K562 (cell line): ENCODE measurements around the gene CHPF2. TPM values are rescaled to one million over a fixed set of nuclear protein-coding genes. Genes with fewer than 3 reads are reported as not detected.

Source experiments
- ATAC-seq: fragments of 200-7000 bp; cut with Tn5 transposase; 3 replicates; pipeline ENCODE4 v1.9.1; 2020; ENCODE audit warnings: moderate library complexity
- BruUV-seq: library from RNA; stranded (reverse); fragments of 400-500 nt; replicated peaks from 2 replicates; lab custom pipeline; 2021; lab: Mats Ljungman, UMichigan
- CTCF ChIA-PET: fragments of 300-600 bp; formaldehyde crosslinking; extraction: SDS; loops from one replicate; lab custom pipeline; 2021; ENCODE audit warnings: low intra/inter-chr PET ratio; lab: Yijun Ruan, JAX
- POLR2A ChIA-PET: fragments of 300-600, 350-650 bp; sonication (Branson Sonifier 250); formaldehyde crosslinking; extraction: SDS; loops from one replicate; lab custom pipeline; 2021; ENCODE audit warnings: antibody characterized with exemption, inconsistent platforms; lab: Yijun Ruan, JAX
- DNase-seq, 4 experiments: peaks; one replicate each; pipeline versions ENCODE4 v3.0.0 to v3.0.0-alpha.2; 2011 to 2018; ENCODE audit warnings: low spot score in 3 of 4, mixed read lengths in 3 of 4; ENCODE audit errors: extremely low read depth in 1 of 4
- FAIRE-seq: peaks from 2 replicates; lab custom pipeline; 2011; peaks lifted over from hg19 to GRCh38; lab: Jason Lieb, UNC
- H2AFZ ChIP-seq: 2 replicates; pipeline ENCODE4 v1.6.0; 2011; ENCODE audit warnings: low read depth, low read length, control low read depth, inconsistent platforms
- H3K27ac ChIP-seq: fragments of 200-600 bp; 3 replicates; pipeline ENCODE4 v1.8.0; 2011; ENCODE audit warnings: low read depth, mild to moderate bottlenecking, control low read depth, inconsistent platforms, low read length, moderate library complexity, mixed read lengths; ENCODE audit errors: extremely low read depth
- H3K27me3 ChIP-seq, 2 experiments: fragments of 300-600 bp in 1 of 2; 2 replicates in 1 of 2; 3 replicates in 1 of 2; pipeline versions ENCODE4 v1.6.0 to v1.8.0; 2011; ENCODE audit warnings: inconsistent platforms in 2 of 2, low read length in 2 of 2, mild to moderate bottlenecking in 1 of 2, mixed read lengths in 1 of 2, moderate library complexity in 1 of 2; ENCODE audit not compliant: control insufficient read depth in 2 of 2, insufficient read depth in 2 of 2
- H3K36me3 ChIP-seq: fragments of 300-600 bp; 3 replicates; pipeline ENCODE4 v1.8.0; 2011; ENCODE audit warnings: mild to moderate bottlenecking, low read length, inconsistent platforms; ENCODE audit not compliant: control insufficient read depth, insufficient read depth
- H3K4me1 ChIP-seq, 2 experiments: fragments of 200-600 bp in 1 of 2; replicated peaks in 1 of 2; 2 replicates in 1 of 2; 3 replicates in 1 of 2; pipeline versions ENCODE4 v1.5.1 to v1.8.0; 2011; ENCODE audit warnings: inconsistent platforms in 2 of 2, low read length in 2 of 2, mild to moderate bottlenecking in 1 of 2, mixed read lengths in 1 of 2, moderate library complexity in 1 of 2; ENCODE audit not compliant: control insufficient read depth in 2 of 2, insufficient read depth in 2 of 2
- H3K4me2 ChIP-seq: 2 replicates; pipeline ENCODE4 v1.6.1; 2011; ENCODE audit warnings: low read length, control low read depth, inconsistent platforms, mixed read lengths; ENCODE audit not compliant: insufficient read depth
- H3K4me3 ChIP-seq: fragments of 200-600 bp; sonication (generic), shearing (Covaris generic); 2 replicates; pipeline ENCODE4 v1.5.1; 2016; ENCODE audit warnings: control low read depth, inconsistent platforms
- H3K79me2 ChIP-seq: fragments of 200-600 bp; 3 replicates; pipeline ENCODE4 v1.8.0; 2011; ENCODE audit warnings: low read length, inconsistent platforms; ENCODE audit not compliant: control insufficient read depth, insufficient read depth
- H3K9ac ChIP-seq, 2 experiments: 2 replicates each; pipeline versions ENCODE4 v1.6.0 to v1.6.1; 2011; ENCODE audit warnings: low read depth in 2 of 2, low read length in 2 of 2, control low read depth in 1 of 2, inconsistent platforms in 1 of 2, mild to moderate bottlenecking in 1 of 2, mixed read lengths in 1 of 2; ENCODE audit not compliant: insufficient read depth in 1 of 2
- H3K9me1 ChIP-seq: one replicate; pipeline ENCODE4 v1.6.0; 2011; ENCODE audit warnings: inconsistent platforms, mild to moderate bottlenecking, low read length, moderate library complexity; ENCODE audit not compliant: control insufficient read depth, insufficient read depth
- H3K9me3 ChIP-seq: replicated peaks from 2 replicates; pipeline ENCODE4 v1.5.1; 2011; ENCODE audit warnings: low read depth, low read length, inconsistent platforms; ENCODE audit not compliant: control insufficient read depth, insufficient read depth
- H4K20me1 ChIP-seq: replicated peaks from 2 replicates; pipeline ENCODE4 v1.6.1; 2011; ENCODE audit warnings: low read length, inconsistent platforms, mixed read lengths; ENCODE audit not compliant: control insufficient read depth, insufficient read depth
- CCNT2 ChIP-seq: IDR thresholded peaks from 2 replicates; pipeline ENCODE4 v1.6.1; 2011; ENCODE audit warnings: borderline replicate concordance, low read depth, mild to moderate bottlenecking, moderate library complexity, mixed read lengths, low read length; ENCODE audit not compliant: insufficient read length; ENCODE audit errors: extremely low read depth
- FOSL1 ChIP-seq: fragments of 200-800 bp; sonication (Bioruptor generic); conservative IDR thresholded peaks from 2 replicates; pipeline ENCODE4 v1.6.1; 2016; ENCODE audit warnings: missing genetic modification characterization, missing compliant biosample characterization
- HDAC6 ChIP-seq: IDR thresholded peaks from 2 replicates; pipeline ENCODE4 v1.6.1; 2012; ENCODE audit warnings: low read depth, mild to moderate bottlenecking, control low read depth, inconsistent platforms, low read length, moderate library complexity
- KLF10 ChIP-seq: fragments of 250-450 bp; sonication (Bioruptor Pico); IDR thresholded peaks from 2 replicates; pipeline ENCODE4 v1.6.1; 2021; ENCODE audit warnings: matching md5 sums
- STAG1 ChIP-seq: sonication (generic); formaldehyde crosslinking; IDR thresholded peaks from 2 replicates; pipeline ENCODE4 v1.5.0; 2020; ENCODE audit warnings: missing genetic modification reagents, borderline replicate concordance
- ZSCAN32 ChIP-seq: fragments of 450-650 bp; formaldehyde crosslinking; IDR thresholded peaks from 2 replicates; pipeline ENCODE4 v1.4.0; 2020; ENCODE audit warnings: mild to moderate bottlenecking, moderate library complexity
- WGBS: fragments of 100-300 bp; shearing (Covaris generic); methylation state at CpG from one replicate; pipeline ENCODE4 v1.1.6; 2016; ENCODE audit warnings: low coverage, mixed read lengths; ENCODE audit not compliant: insufficient coverage; ENCODE audit errors: missing lambda C conversion rate; 5-methylcytosine and 5-hydroxymethylcytosine counted together
- in situ Hi-C: fragments of 300-500 bp; cut with MboI; formaldehyde crosslinking; loops from 4 replicates; pipeline ENCODE4 v1.15.0; 2018; ENCODE audit warnings: inconsistent platforms, mixed read lengths
- intact Hi-C: fragments of 100-400 bp; cut with micrococcal nuclease; formaldehyde crosslinking; loops from 2 replicates; pipeline ENCODE4 v1.14.2; 2022
- polyA plus RNA-seq, 8 experiments: library from polyadenylated mRNA; depleted of rRNA in 4 of 8; stranded (reverse) in 5 of 8; unstranded in 3 of 8; fragments of >200 nt; fragmentation: Nextera tagmentation in 2 of 8; fragmentation: Illumina TruSeq in 1 of 8; extraction: Ambion mirVana in 2 of 8; extraction: Trizol in 1 of 8; gene quantifications; 2 replicates each; pipeline versions ENCODE4 v1.2.1 to v1.2.3, GENCODE V29; 2011 to 2014; ENCODE audit warnings: inconsistent platforms in 1 of 8, missing spikeins in 1 of 8
- total RNA-seq, 7 experiments: library from RNA; depleted of rRNA in 6 of 7; stranded (reverse); fragments of >200 nt in 6 of 7; fragmentation: Illumina TruSeq in 2 of 7; extraction: Trizol in 2 of 7; gene quantifications; 2 replicates each; pipeline versions ENCODE4 v1.2.1 to v1.2.3, GENCODE V29; 2011 to 2021; ENCODE audit warnings: low replicate concordance in 1 of 7
- TF ChIP-seq, protein P1 (sequence below): fragments of 450-650 bp; formaldehyde crosslinking; IDR thresholded peaks from 2 replicates; pipeline ENCODE4 v1.4.0; 2020; ENCODE audit warnings: mild to moderate bottlenecking
- TF ChIP-seq, protein P2 (sequence below), 2 experiments: fragments of 450-650 bp in 1 of 2; sonication (generic) in 1 of 2; formaldehyde crosslinking; conservative IDR thresholded peaks; 2 replicates each; pipeline versions ENCODE4 v1.4.0 to v1.8.1; 2020 to 2022; ENCODE audit warnings: mild to moderate bottlenecking in 1 of 2, missing genetic modification reagents in 1 of 2
- TF ChIP-seq, protein P3 (sequence below): sonication (generic); formaldehyde crosslinking; IDR thresholded peaks from 2 replicates; pipeline ENCODE4 v1.8.0; 2023; ENCODE audit warnings: mild to moderate bottlenecking, missing genetic modification reagents
- TF ChIP-seq, protein P4 (sequence below): fragments of 450-650 bp; formaldehyde crosslinking; IDR thresholded peaks from 2 replicates; pipeline ENCODE4 v1.4.0; 2022; ENCODE audit warnings: missing genetic modification characterization

The CHPF2 gene
- total and polyA plus RNA-seq, 9 of the 15 experiments (the other 6 are each of a cell fraction or from before 2014, with no cell fraction given) = 0.08 to 32.8 (median 10.5) TPM

DNA sequence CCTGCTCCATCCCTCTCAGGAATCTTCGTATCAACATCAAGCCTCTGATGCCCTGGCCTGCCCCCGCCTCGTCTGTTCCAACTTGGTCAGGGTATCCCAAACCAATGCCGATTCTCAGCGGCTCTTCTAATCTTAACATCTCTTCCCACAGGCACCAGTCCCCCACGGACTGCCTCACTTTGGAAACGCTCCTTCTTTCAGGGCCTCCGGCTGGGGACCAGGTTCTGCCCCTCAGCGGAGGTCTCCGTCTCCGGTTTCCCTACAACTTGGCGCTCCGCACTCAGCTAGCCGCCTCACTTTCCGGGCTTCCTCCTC lies 5.8 kb upstream of the CHPF2 start (continued):
- TF ChIP-seq STAG1 (CRISPR knock-in tag) = peak; percentile 40; the same call in 1 of the 2 replicates

DNA sequence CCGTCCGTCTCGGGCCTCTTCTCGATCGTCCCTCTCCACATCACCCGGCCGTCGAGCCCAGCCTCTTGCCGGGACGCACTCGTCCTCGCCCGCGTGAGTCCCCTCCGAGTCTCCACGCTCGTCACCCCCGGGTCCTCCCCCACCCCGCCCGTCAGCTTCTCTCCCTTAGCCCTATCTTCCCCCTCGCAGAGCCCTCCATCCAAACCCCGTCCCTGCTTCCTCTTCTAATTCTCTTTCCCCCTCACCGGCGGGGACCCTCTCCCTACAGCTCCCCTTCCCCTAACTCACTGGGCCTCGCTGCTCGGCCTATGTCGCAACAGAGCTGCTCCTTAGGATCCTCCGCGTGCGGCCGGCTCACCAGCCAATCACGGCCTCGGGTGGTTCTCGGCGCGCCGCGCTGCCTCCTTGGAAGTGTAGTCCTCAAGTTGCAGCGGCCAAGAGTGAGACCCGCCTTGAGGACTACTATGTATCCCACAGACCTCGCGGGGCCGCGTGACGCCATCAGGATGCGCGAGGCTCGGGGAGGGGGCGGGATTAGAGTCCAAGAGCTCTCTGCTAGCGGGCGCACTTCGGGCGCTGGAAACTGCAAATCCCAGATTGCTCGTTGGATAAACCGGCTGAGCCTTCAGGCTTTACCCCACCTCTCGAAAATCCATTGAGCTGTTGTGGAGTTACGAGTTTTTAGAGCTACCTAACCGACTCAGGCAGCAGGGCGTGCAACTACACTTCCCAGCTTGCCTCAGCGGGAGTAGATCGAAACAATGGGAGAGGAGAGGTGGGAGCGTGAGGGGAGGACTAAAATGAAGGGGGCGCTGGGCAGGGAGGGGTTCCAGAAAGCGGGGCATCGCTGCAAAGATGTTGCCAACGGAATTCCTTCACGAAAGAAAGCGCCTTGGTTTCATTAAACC lies 5.2 kb upstream of the CHPF2 start, which contains the start of gene ABCF2:
Gene ABCF2 (minus strand): TSS at position 331 of the 908 bp plus-strand sequence. CDS start 747 bp downstream, outside the sequence.
- H3K9ac ChIP-seq = peak within 1 kb of the TSS; percentile 89 to 97
- ChIA-PET CTCF (interaction anchor here (0.7 kb wide), 1 partner anchor 1636 kb away, joined by 4 read pairs; no protein-coding TSS in a partner anchor), POLR2A (interaction anchor here (0.7 to 3.6 kb wide), 12 partner anchors 9 to 816 kb away, joined by 3 to 36 read pairs (median 8); partner anchors contain the start of gene H2BK1)
- in situ Hi-C loops (no loop called here), intact Hi-C loops (loop anchor here (2.0 kb wide), 2 partner anchors 18 to 198 kb away; partner anchors contain the start of gene ABCB8)
- WGBS = under 1% methylated on average over 66 of the region's 68 CpGs
- peak within 1 kb of the TSS; percentile 82 for H3K4me3 ChIP-seq
- peak; percentile 95 for FAIRE-seq
- H2AFZ ChIP-seq = peak within 1 kb of the TSS; percentile 96
- H4K20me1 ChIP-seq = no peaks in the 10 kb centered on the region
- ATAC-seq = peak; percentile 99
- peak; percentile 99 to 100 (median 100) for DNase-seq
- peaks cover 6% of the 10 kb centered on the region for H3K9me1 ChIP-seq
- H3K27ac ChIP-seq = peak within 1 kb of the TSS; percentile 67
- TSS peak; percentile 92 for BruUV-seq
- peaks cover 26 to 27% of the 10 kb centered on the region in 2 experiments; a peak in 4 of 5 replicates for H3K4me1 ChIP-seq
- H3K4me2 ChIP-seq = peak within 1 kb of the TSS; percentile 92
- peaks cover 23% of the 10 kb centered on the region for H3K79me2 ChIP-seq
- H3K9me3 ChIP-seq = no peaks in the 10 kb centered on the region
- peaks cover 42% of the 10 kb centered on the region for H3K36me3 ChIP-seq
- H3K27me3 ChIP-seq = no peaks in the 10 kb centered on the region
- TF ChIP-seq, protein P1, sequence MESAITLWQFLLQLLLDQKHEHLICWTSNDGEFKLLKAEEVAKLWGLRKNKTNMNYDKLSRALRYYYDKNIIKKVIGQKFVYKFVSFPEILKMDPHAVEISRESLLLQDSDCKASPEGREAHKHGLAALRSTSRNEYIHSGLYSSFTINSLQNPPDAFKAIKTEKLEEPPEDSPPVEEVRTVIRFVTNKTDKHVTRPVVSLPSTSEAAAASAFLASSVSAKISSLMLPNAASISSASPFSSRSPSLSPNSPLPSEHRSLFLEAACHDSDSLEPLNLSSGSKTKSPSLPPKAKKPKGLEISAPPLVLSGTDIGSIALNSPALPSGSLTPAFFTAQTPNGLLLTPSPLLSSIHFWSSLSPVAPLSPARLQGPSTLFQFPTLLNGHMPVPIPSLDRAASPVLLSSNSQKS = no peak
- TF ChIP-seq KLF10 (CRISPR knock-in tag) (no peak), ZSCAN32 (CRISPR knock-in tag) (no peak), HDAC6 (no peak), FOSL1 (tag) (no peak; the same call in 1 of the 2 replicates), CCNT2 (peak; percentile 47)
- TF ChIP-seq, protein P2, sequence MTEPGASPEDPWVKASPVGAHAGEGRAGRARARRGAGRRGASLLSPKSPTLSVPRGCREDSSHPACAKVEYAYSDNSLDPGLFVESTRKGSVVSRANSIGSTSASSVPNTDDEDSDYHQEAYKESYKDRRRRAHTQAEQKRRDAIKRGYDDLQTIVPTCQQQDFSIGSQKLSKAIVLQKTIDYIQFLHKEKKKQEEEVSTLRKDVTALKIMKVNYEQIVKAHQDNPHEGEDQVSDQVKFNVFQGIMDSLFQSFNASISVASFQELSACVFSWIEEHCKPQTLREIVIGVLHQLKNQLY (CRISPR knock-in tag; conservative IDR thresholded peaks at IDR 0.05) = 0 out of 4 replicates have a peak, but pooled peaks of 1 of the 2 experiments have one; percentile 38
- TF ChIP-seq, protein P3, sequence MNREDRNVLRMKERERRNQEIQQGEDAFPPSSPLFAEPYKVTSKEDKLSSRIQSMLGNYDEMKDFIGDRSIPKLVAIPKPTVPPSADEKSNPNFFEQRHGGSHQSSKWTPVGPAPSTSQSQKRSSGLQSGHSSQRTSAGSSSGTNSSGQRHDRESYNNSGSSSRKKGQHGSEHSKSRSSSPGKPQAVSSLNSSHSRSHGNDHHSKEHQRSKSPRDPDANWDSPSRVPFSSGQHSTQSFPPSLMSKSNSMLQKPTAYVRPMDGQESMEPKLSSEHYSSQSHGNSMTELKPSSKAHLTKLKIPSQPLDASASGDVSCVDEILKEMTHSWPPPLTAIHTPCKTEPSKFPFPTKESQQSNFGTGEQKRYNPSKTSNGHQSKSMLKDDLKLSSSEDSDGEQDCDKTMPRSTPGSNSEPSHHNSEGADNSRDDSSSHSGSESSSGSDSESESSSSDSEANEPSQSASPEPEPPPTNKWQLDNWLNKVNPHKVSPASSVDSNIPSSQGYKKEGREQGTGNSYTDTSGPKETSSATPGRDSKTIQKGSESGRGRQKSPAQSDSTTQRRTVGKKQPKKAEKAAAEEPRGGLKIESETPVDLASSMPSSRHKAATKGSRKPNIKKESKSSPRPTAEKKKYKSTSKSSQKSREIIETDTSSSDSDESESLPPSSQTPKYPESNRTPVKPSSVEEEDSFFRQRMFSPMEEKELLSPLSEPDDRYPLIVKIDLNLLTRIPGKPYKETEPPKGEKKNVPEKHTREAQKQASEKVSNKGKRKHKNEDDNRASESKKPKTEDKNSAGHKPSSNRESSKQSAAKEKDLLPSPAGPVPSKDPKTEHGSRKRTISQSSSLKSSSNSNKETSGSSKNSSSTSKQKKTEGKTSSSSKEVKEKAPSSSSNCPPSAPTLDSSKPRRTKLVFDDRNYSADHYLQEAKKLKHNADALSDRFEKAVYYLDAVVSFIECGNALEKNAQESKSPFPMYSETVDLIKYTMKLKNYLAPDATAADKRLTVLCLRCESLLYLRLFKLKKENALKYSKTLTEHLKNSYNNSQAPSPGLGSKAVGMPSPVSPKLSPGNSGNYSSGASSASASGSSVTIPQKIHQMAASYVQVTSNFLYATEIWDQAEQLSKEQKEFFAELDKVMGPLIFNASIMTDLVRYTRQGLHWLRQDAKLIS (CRISPR knock-in tag) = 0 out of 2 replicates have a peak, but pooled peaks have one; percentile 58
- TF ChIP-seq, protein P4, sequence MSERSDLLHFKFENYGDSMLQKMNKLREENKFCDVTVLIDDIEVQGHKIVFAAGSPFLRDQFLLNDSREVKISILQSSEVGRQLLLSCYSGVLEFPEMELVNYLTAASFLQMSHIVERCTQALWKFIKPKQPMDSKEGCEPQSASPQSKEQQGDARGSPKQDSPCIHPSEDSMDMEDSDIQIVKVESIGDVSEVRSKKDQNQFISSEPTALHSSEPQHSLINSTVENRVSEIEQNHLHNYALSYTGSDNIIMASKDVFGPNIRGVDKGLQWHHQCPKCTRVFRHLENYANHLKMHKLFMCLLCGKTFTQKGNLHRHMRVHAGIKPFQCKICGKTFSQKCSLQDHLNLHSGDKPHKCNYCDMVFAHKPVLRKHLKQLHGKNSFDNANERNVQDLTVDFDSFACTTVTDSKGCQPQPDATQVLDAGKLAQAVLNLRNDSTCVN (CRISPR knock-in tag) = peak; percentile 79; the same call in 1 of the 2 replicates
